HG02885 (cell line): ENCODE results near the gene SLC9A3.
"Not testable (repeated sequence)": the region's sequence is repeated elsewhere in the genome, so short reads cannot be mapped to it uniquely, and the experiment has no call there.

ENCODE experiments used
- ATAC-seq: cut with Tn5 transposase; IDR thresholded peaks from one replicate; pipeline ENCODE4 v1.9.1; 2021; ENCODE audit warnings: mild to moderate bottlenecking; ENCODE audit not compliant: unreplicated experiment, poor library complexity

Gene SLC9A3

GRCh38 chr5:492314-492893 is 31.8 kb downstream of the SLC9A3 start:
- no peak for ATAC-seq

- ATAC-seq, result no peak
Observed at GRCh38 chr5:491856-492155, 32.4 kb downstream of the SLC9A3 start.

- no peak for ATAC-seq
Observed at GRCh38 chr5:491119-491855, 33.0 kb downstream of the SLC9A3 start.

GRCh38 chr5:490116-491106 is 33.8 kb downstream of the SLC9A3 start:
- ATAC-seq, result no peak

- no peak for ATAC-seq
Observed at GRCh38 chr5:489689-490080, 34.6 kb downstream of the SLC9A3 start.

GRCh38 chr5:488744-489688 is 35.2 kb downstream of the SLC9A3 start:
- ATAC-seq, result no peak

GRCh38 chr5:488241-488640 is 36.0 kb downstream of the SLC9A3 start:
- no peak for ATAC-seq

GRCh38 chr5:486597-486996 is 37.7 kb downstream of the SLC9A3 start:
- not testable (repeated sequence) for ATAC-seq

- ATAC-seq, result no peak
Observed at GRCh38 chr5:485946-486491, 38.2 kb downstream of the SLC9A3 start.

GRCh38 chr5:485113-485945 is 38.9 kb downstream of the SLC9A3 start:
- no peak for ATAC-seq

- ATAC-seq, result no peak
Observed at GRCh38 chr5:484556-484955, 39.7 kb downstream of the SLC9A3 start.

- no peak for ATAC-seq
Observed at GRCh38 chr5:483434-484140, 40.7 kb downstream of the SLC9A3 start.

- no peak for ATAC-seq
Observed at GRCh38 chr5:483011-483410, 41.2 kb downstream of the SLC9A3 start.

- no peak for ATAC-seq
Observed at GRCh38 chr5:482506-482905, 41.7 kb downstream of the SLC9A3 start.

- ATAC-seq, result no peak
Observed at GRCh38 chr5:482021-482420, 42.2 kb downstream of the SLC9A3 start.

- no peak for ATAC-seq
Observed at GRCh38 chr5:481347-481746, 42.9 kb downstream of the SLC9A3 start.

- ATAC-seq, result no peak
Observed at GRCh38 chr5:479566-480319, 44.5 kb downstream of the SLC9A3 start.
